ENCODE measurements around the gene RTP5. TPM values are rescaled to one million over a fixed set of nuclear protein-coding genes. Genes with fewer than 3 reads are reported as not detected.
A peak's percentile ranks its signal among the peaks of the same experiment; 100 is the strongest.

RTP5 gene
- total and polyA plus RNA-seq, 2 experiments from 2014 or later: not detected

DNA sequence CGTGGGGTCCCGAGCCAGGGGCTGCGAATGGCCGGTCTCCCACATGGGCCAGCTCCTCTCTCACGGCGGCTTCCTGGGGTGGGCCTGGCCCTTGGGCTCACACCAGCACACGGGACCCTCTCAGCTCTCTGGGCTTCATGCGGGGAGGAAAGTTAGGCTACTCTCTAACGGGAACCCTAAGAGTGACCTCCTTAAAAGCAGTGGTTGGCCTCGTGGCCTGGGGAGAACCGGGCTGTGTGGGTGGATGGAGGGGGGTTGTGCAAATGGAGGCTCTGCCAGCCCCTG is 25.8 kb downstream of the RTP5 start:
- 86% methylated on average over 11 of the region's 11 CpGs for WGBS (ENCODE audit: low lambda C conversion rate, missing lambda C conversion rate)
- no peaks in the 10 kb centered on the region for H3K27me3 ChIP-seq
- H4K20me1 ChIP-seq (ENCODE audit: insufficient read depth, poor library complexity, severe bottlenecking): no peaks in the 10 kb centered on the region
- no peak overlapping the region for H3K4me2 ChIP-seq
- no peak overlapping the region for H3K27ac ChIP-seq
- no peaks in the 10 kb centered on the region for H3K79me2 ChIP-seq
- no peak overlapping the region for H2AFZ ChIP-seq
- no peak for TF ChIP-seq EZH2 (IDR thresholded peaks at IDR 0.05; ENCODE audit: borderline replicate concordance)
- TF ChIP-seq, protein P1, sequence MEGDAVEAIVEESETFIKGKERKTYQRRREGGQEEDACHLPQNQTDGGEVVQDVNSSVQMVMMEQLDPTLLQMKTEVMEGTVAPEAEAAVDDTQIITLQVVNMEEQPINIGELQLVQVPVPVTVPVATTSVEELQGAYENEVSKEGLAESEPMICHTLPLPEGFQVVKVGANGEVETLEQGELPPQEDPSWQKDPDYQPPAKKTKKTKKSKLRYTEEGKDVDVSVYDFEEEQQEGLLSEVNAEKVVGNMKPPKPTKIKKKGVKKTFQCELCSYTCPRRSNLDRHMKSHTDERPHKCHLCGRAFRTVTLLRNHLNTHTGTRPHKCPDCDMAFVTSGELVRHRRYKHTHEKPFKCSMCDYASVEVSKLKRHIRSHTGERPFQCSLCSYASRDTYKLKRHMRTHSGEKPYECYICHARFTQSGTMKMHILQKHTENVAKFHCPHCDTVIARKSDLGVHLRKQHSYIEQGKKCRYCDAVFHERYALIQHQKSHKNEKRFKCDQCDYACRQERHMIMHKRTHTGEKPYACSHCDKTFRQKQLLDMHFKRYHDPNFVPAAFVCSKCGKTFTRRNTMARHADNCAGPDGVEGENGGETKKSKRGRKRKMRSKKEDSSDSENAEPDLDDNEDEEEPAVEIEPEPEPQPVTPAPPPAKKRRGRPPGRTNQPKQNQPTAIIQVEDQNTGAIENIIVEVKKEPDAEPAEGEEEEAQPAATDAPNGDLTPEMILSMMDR (IDR thresholded peaks at IDR 0.05; ENCODE audit: poor library complexity): no peak
- no peak for TF ChIP-seq EZH2phosphoT487 (IDR thresholded peaks at IDR 0.05; ENCODE audit: low read depth, severe bottlenecking, unreplicated experiment)
- no peaks in the 10 kb centered on the region for H3K36me3 ChIP-seq (replicated peaks; ENCODE audit: insufficient read depth, low read depth)
- H3K4me1 ChIP-seq (ENCODE audit: insufficient read depth): peaks cover 9% of the 10 kb centered on the region
- no peak for DNase-seq (ENCODE audit: low spot score)
- H3K9me2 ChIP-seq (replicated peaks; ENCODE audit: insufficient read depth): no peaks in the 10 kb centered on the region
- H3K9me3 ChIP-seq (ENCODE audit: low read depth): no peaks in the 10 kb centered on the region
- H3K4me3 ChIP-seq: no peak overlapping the region

DNA sequence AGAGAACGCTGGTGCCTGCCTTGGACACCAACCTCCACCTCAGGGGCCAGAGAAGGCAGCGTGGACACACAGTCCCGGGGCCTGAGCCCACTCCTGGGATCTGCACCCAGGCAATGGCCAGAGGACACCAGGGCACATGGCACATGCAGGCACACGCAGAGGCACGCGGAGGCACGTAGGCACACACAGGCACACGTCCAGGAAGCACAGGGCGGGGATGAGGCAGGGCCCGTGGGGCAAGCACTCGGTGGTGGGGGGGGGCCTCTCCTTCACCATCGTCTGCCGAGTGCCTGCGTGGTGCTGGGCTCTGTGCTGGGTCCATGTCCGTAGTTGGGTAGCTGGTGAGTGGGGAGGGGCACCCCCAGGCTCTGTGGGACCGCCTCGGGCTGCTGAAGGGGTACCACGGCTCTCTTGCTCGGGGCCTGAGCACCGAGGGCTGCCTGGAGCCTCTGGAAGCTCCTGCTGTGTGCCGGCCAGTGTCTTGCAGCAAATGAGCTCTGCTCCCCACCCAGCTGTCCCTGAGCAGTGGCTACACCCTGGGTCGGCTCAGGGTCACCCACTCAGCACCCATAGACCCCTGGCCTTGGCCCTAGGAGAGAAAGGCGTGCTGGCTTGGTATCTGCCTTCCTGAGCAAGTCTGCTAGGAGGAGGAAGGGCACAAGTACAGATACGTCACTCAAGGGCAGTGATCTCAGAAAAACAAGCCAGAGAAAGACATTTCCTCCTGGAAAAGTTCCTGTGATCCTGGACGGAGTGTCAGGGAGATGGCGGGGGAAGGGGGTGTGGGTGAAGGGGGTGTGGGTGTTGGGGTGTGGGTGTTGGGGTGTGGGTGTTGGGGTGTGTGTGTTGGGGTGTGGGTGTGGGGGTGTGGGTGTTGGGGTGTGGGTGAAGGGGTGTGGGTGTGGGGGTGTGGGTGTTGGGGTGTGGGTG is 26.4 kb downstream of the RTP5 start:
- WGBS (ENCODE audit: low lambda C conversion rate, missing lambda C conversion rate): 75% methylated on average over 24 of the region's 26 CpGs
- H3K79me2 ChIP-seq: no peaks in the 10 kb centered on the region
- H3K9me2 ChIP-seq (replicated peaks; ENCODE audit: insufficient read depth): no peaks in the 10 kb centered on the region
- no peaks in the 10 kb centered on the region for H3K36me3 ChIP-seq (replicated peaks; ENCODE audit: insufficient read depth, low read depth)
- H3K4me3 ChIP-seq: no peak overlapping the region
- peak; percentile 61 for DNase-seq (ENCODE audit: low spot score)
- no peaks in the 10 kb centered on the region for H3K9me3 ChIP-seq (ENCODE audit: low read depth)
- no peaks in the 10 kb centered on the region for H3K27me3 ChIP-seq
- no peak for TF ChIP-seq EZH2phosphoT487 (IDR thresholded peaks at IDR 0.05; ENCODE audit: low read depth, severe bottlenecking, unreplicated experiment)
- TF ChIP-seq, protein P1 (IDR thresholded peaks at IDR 0.05; ENCODE audit: poor library complexity): no peak
- TF ChIP-seq EZH2 (IDR thresholded peaks at IDR 0.05; ENCODE audit: borderline replicate concordance): no peak
- no peak overlapping the region for H3K27ac ChIP-seq
- no peak overlapping the region for H3K4me2 ChIP-seq
- H2AFZ ChIP-seq: no peak overlapping the region
- H4K20me1 ChIP-seq (ENCODE audit: insufficient read depth, poor library complexity, severe bottlenecking): no peaks in the 10 kb centered on the region
- H3K4me1 ChIP-seq (ENCODE audit: insufficient read depth): peaks cover 9% of the 10 kb centered on the region

DNA sequence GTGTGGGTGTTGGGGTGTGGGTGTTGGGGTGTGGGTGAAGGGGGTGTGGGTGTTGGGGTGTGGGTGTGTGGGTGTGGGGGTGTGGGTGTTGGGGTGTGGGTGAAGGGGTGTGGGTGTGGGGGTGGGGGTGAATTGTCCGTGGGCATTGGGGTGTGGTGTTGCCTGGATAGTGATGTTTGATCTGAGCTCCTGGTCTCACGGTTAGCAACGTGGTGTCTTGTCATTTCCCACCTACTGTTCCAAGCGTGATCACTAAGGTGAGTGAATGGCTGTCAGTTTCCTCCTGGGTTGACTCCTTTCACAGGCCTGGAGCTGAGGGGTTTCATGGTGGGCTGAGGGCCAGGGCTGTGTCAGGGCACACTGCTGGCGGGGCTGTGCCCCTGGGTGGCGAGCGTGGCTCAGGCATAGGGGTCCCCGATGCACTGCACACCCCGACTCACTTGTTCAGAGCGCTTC is 27.2 kb downstream of the RTP5 start:
- no peaks in the 10 kb centered on the region for H3K9me2 ChIP-seq (replicated peaks; ENCODE audit: insufficient read depth)
- no peaks in the 10 kb centered on the region for H3K79me2 ChIP-seq
- H3K9me3 ChIP-seq (ENCODE audit: low read depth): no peaks in the 10 kb centered on the region
- no peak for DNase-seq (ENCODE audit: low spot score)
- 96% methylated on average over 8 of the region's 10 CpGs for WGBS (ENCODE audit: low lambda C conversion rate, missing lambda C conversion rate)
- TF ChIP-seq EZH2 (IDR thresholded peaks at IDR 0.05; ENCODE audit: borderline replicate concordance) (no peak), EZH2phosphoT487 (IDR thresholded peaks at IDR 0.05; ENCODE audit: low read depth, severe bottlenecking, unreplicated experiment) (no peak)
- TF ChIP-seq, protein P1 (IDR thresholded peaks at IDR 0.05; ENCODE audit: poor library complexity): no peak
- no peak overlapping the region for H2AFZ ChIP-seq
- H4K20me1 ChIP-seq (ENCODE audit: insufficient read depth, poor library complexity, severe bottlenecking): no peaks in the 10 kb centered on the region
- peaks cover 15% of the 10 kb centered on the region for H3K4me1 ChIP-seq (ENCODE audit: insufficient read depth)
- no peaks in the 10 kb centered on the region for H3K27me3 ChIP-seq
- H3K4me3 ChIP-seq: no peak overlapping the region
- H3K4me2 ChIP-seq: no peak overlapping the region
- H3K27ac ChIP-seq: no peak overlapping the region
- H3K36me3 ChIP-seq (replicated peaks; ENCODE audit: insufficient read depth, low read depth): no peaks in the 10 kb centered on the region
